AG04450 (cell line): ENCODE results near the gene CLRN3. TPM values are rescaled to one million over a fixed set of nuclear protein-coding genes. Genes with fewer than 3 reads are reported as not detected.

ENCODE experiments used
- CTCF ChIA-PET: fragments of 300-600, 350-600 bp; formaldehyde crosslinking; extraction: SDS; loops from one replicate; lab custom pipeline; 2022; ENCODE audit warnings: antibody characterized with exemption, inconsistent platforms; lab: Charles Lee
- POLR2A ChIA-PET: fragments of 350-600 bp; formaldehyde crosslinking; extraction: SDS; loops from one replicate; lab custom pipeline; 2021; ENCODE audit warnings: antibody characterized with exemption, inconsistent platforms; lab: Yijun Ruan, JAX
- DNase-seq: peaks from one replicate; pipeline ENCODE4 v3.0.0-alpha.2; 2011; ENCODE audit warnings: low read depth, low spot score
- H3K27ac ChIP-seq: one replicate; pipeline ENCODE4 v1.5.1; 2012; ENCODE audit warnings: low read depth, low read length, control low read depth
- H3K27me3 ChIP-seq: one replicate; pipeline ENCODE4 v1.6.0; 2012; ENCODE audit warnings: low read length; ENCODE audit not compliant: control insufficient read depth, insufficient read depth
- H3K4me3 ChIP-seq: 2 replicates; pipeline ENCODE4 v1.5.1; 2011; ENCODE audit warnings: mild to moderate bottlenecking, low read depth, low read length, control low read depth
- H3K9me3 ChIP-seq: 2 replicates; pipeline ENCODE4 v1.5.1; 2012; ENCODE audit warnings: low read length; ENCODE audit not compliant: control insufficient read depth, insufficient read depth
- polyA plus RNA-seq: library from polyadenylated mRNA; depleted of rRNA; stranded (reverse); fragments of >200 nt; gene quantifications from 2 replicates; pipeline ENCODE4 v1.2.3, GENCODE V29; 2011
- TF ChIP-seq, protein P1 (sequence below): IDR thresholded peaks from 2 replicates; pipeline ENCODE4 v1.5.1; 2011; ENCODE audit warnings: low read depth, low read length, control low read depth, inconsistent platforms

The CLRN3 gene
- polyA plus RNA-seq, 1 experiment = not detected

DNA sequence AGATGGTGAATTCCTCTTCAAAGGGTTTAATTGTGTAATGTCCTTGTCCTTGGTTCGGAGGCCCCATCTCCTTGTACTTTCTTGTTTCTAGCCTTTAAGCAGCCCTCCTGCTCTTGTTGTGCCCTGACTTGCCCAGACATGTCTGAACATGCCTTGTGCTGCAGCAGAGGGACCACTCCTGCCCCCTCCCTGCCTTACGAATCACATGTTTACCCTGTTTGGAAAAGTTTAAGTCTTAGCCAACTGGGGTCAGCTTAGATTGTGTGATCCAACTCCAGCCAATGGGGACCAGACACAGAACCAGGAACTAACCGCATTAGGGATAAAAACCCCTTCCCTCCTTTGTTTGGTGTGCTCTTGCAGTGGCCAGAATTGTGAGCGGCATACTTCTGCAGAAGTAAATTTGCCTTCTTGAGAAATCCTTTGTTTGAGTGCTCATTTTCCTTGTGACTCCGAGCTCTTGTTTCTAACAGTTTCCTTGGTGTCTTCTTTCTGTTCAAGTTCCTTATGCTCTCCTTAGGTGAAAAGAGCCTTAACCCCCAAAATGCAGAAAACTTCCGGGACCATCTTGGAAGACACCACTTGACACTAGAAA, 29.4 kb downstream of the CLRN3 start:
- Histone ChIP-seq H3K9me3 (peaks cover 17% of the 10 kb centered on the region), H3K4me3 (no peak overlapping the region), H3K27ac (no peak overlapping the region), H3K27me3 (no peaks in the 10 kb centered on the region)
- TF ChIP-seq, protein P1, sequence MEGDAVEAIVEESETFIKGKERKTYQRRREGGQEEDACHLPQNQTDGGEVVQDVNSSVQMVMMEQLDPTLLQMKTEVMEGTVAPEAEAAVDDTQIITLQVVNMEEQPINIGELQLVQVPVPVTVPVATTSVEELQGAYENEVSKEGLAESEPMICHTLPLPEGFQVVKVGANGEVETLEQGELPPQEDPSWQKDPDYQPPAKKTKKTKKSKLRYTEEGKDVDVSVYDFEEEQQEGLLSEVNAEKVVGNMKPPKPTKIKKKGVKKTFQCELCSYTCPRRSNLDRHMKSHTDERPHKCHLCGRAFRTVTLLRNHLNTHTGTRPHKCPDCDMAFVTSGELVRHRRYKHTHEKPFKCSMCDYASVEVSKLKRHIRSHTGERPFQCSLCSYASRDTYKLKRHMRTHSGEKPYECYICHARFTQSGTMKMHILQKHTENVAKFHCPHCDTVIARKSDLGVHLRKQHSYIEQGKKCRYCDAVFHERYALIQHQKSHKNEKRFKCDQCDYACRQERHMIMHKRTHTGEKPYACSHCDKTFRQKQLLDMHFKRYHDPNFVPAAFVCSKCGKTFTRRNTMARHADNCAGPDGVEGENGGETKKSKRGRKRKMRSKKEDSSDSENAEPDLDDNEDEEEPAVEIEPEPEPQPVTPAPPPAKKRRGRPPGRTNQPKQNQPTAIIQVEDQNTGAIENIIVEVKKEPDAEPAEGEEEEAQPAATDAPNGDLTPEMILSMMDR = no peak
- ChIA-PET POLR2A (no interaction called here), CTCF (no interaction called here)
- no peak for DNase-seq

DNA sequence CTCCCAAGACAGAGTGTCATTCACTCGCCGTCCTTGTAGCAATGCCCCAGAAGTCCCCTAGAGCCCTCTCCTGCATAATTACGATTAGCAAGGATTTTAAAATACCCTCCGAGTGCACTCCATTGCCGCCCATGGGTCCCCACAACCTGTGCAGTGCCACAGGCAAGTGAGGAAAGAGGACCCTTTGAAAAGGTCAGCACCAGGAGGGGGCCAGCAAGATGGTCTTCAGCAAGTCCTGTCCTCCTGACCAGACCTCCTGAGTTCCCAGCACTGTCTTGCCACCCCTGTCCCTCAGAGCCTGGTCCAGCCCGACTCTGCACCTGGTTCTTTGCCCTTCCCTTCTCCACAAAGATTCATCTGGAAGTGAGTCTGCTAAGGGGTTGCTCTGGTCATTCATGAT, 32.1 kb downstream of the CLRN3 start:
- POLR2A ChIA-PET = no interaction called here
- no peak for DNase-seq
- Histone ChIP-seq H3K27me3 (no peaks in the 10 kb centered on the region), H3K27ac (no peak overlapping the region), H3K9me3 (peaks cover 27% of the 10 kb centered on the region), H3K4me3 (no peak overlapping the region)
- CTCF ChIA-PET = no interaction called here
- TF ChIP-seq, protein P1 = no peak

DNA sequence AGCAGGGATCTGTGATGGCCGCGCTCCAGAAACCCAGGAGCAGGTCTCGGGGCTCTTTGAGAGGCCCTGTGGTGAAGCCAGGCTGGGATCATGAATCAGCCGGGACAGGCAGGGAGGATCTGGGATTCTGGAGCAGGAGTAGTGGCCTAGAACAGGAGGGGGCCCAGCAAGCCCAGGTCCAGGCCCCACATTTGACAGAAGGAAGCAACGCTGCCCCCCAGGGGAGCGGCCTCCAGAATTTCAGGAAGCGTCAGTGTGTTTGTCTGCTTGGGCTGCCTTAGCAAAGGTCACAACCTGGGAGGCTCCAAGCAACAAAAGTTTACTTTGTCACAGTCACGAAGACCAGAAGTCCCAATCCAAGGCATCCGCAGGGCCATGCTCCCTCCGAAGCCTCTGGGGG, 36.8 kb downstream of the CLRN3 start:
- ChIA-PET POLR2A (no interaction called here), CTCF (no interaction called here)
- TF ChIP-seq, protein P1 = no peak

DNA sequence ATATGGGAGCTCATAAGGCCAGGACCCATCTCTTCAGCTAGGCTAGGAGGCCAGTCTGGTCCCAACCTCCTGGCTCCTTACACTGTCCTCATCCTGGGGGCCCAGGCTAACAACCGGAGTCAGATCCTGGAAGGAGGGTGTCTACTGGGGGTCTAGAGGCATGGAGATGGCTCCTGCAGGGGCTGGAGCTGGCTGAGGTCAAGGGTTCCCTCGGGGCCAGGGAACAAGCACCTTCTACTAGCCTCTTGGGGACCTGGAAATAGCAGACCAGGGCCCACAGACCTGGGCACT, 37.2 kb downstream of the CLRN3 start:
- POLR2A ChIA-PET = no interaction called here
- no peak overlapping the region for H3K27ac ChIP-seq
- TF ChIP-seq, protein P1 = no peak
- H3K27me3 ChIP-seq = no peaks in the 10 kb centered on the region
- H3K4me3 ChIP-seq = no peak overlapping the region
- DNase-seq = no peak
- CTCF ChIA-PET = no interaction called here
- peaks cover 19% of the 10 kb centered on the region for H3K9me3 ChIP-seq

More for the DNA sequence above, 36.8 kb downstream of the CLRN3 start:
- H3K4me3 ChIP-seq = no peak overlapping the region
- peaks cover 17% of the 10 kb centered on the region for H3K9me3 ChIP-seq
- DNase-seq = no peak
- no peak overlapping the region for H3K27ac ChIP-seq
- H3K27me3 ChIP-seq = no peaks in the 10 kb centered on the region

DNA sequence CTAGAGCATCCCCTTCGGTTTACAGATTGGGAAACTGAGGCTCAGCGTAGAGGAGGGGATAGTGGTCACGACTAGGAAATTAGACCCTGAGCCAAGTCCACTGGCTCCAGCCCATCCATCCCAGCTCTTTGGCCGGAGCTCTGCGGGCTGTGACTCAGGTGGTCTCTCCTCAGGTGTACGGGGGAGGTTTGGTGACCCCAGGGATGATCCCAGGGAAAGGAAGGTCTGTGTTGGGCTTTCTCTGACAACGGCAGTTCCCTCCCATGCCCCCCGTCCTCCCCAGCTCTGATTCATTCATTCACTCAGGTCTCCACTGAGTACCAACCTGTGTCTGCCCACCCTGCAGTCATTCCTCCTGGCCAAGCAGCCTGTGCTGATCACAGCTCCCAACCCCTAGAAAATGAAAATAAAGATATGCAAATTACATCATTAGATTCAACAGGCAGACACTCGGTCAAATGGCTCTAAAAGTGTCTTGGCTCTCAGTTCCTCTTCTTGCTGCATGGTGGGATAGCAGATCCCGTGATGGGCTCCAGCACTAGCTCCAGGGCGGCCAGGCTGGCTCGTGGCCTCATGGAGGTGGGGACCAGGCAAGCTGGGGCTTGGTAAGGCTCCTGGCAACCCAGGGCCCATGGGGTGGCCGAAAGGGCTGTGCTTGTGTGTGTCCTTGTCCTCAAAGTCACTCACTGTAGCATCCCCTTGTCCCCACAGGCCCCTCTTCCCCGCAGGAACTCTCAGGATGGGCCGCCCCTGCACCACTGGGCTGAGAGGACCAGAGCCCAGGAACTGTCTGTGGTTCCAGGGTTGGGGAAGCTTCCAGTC, 37.8 kb downstream of the CLRN3 start:
- no peak overlapping the region for H3K27ac ChIP-seq
- CTCF ChIA-PET = interaction anchor here (1.2 to 1.6 kb wide), 5 partner anchors 15 to 1921 kb away, joined by 3 to 10 read pairs (median 4); no protein-coding TSS in a partner anchor
- TF ChIP-seq, protein P1 = no peak
- POLR2A ChIA-PET = no interaction called here
- H3K27me3 ChIP-seq = no peaks in the 10 kb centered on the region
- no peak for DNase-seq
- H3K9me3 ChIP-seq = peaks cover 18% of the 10 kb centered on the region; the same call in 1 of the 2 replicates
- H3K4me3 ChIP-seq = no peak overlapping the region
